Activated naive CD4-positive, alpha-beta T cell treated with anti-CD3 and anti-CD28 coated beads, Interleukin-2, amount 10 ng/mL, durations not matched to agents 7 days and 5 days (primary cell): ENCODE data around the gene ROR1.
A peak's percentile ranks its signal among the peaks of the same experiment; 100 is the strongest.

Experiments
- CTCF ChIA-PET: fragments of 350-600 bp; sonication (Branson Sonifier 250); formaldehyde crosslinking; loops from one replicate; lab custom pipeline; 2021; ENCODE audit warnings: antibody characterized with exemption; lab: Charles Lee
- DNase-seq: peaks from one replicate; pipeline ENCODE4 v3.0.0-alpha.2; 2020
- H3K27ac Mint-ChIP-seq: one replicate; pipeline ENCODE4 v1.8.0; 2021; ENCODE audit warnings: mild to moderate bottlenecking, moderate library complexity, mixed read lengths
- H3K27me3 Mint-ChIP-seq: one replicate; pipeline ENCODE4 v1.8.0; 2021; ENCODE audit warnings: mild to moderate bottlenecking, mixed read lengths
- H3K36me3 Mint-ChIP-seq: one replicate; pipeline ENCODE4 v1.8.0; 2021; ENCODE audit warnings: mixed read lengths
- H3K4me1 Mint-ChIP-seq: one replicate; pipeline ENCODE4 v1.8.0; 2021; ENCODE audit warnings: mixed read lengths
- H3K4me3 Mint-ChIP-seq: one replicate; pipeline ENCODE4 v1.8.0; 2021; ENCODE audit warnings: mild to moderate bottlenecking, moderate library complexity, mixed read lengths
- H3K9me3 Mint-ChIP-seq: one replicate; pipeline ENCODE4 v1.8.0; 2021; ENCODE audit warnings: mixed read lengths

ROR1 gene

GRCh38 chr1:63991685-63992084 lies 217.9 kb downstream of the ROR1 start:
- Mint-ChIP-seq H3K27me3 (peaks cover 11% of the 10 kb centered on the region), H3K27ac (no peak overlapping the region), H3K4me3 (no peak overlapping the region), H3K9me3 (no peaks in the 10 kb centered on the region), H3K4me1 (no peaks in the 10 kb centered on the region), H3K36me3 (no peaks in the 10 kb centered on the region)
- DNase-seq: no peak
- CTCF ChIA-PET: no interaction called here

GRCh38 chr1:64000021-64000420 lies 226.2 kb downstream of the ROR1 start:
- Mint-ChIP-seq H3K27ac (no peak overlapping the region), H3K36me3 (no peaks in the 10 kb centered on the region), H3K4me1 (no peaks in the 10 kb centered on the region), H3K4me3 (no peak overlapping the region), H3K9me3 (no peaks in the 10 kb centered on the region), H3K27me3 (peaks cover 5% of the 10 kb centered on the region)
- no peak for DNase-seq
- CTCF ChIA-PET: no interaction called here

GRCh38 chr1:64001038-64001437 lies 227.2 kb downstream of the ROR1 start:
- Mint-ChIP-seq H3K4me3 (no peak overlapping the region), H3K27me3 (peaks cover 5% of the 10 kb centered on the region), H3K27ac (no peak overlapping the region), H3K4me1 (no peaks in the 10 kb centered on the region), H3K36me3 (no peaks in the 10 kb centered on the region), H3K9me3 (no peaks in the 10 kb centered on the region)
- CTCF ChIA-PET: no interaction called here
- DNase-seq: no peak

- Mint-ChIP-seq H3K4me3 (no peak overlapping the region), H3K27me3 (peaks cover 5% of the 10 kb centered on the region), H3K9me3 (no peaks in the 10 kb centered on the region), H3K36me3 (no peaks in the 10 kb centered on the region), H3K4me1 (peaks cover 5% of the 10 kb centered on the region), H3K27ac (no peak overlapping the region)
- DNase-seq: no peak
- CTCF ChIA-PET: no interaction called here
Observed at GRCh38 chr1:64004451-64005025, 230.7 kb downstream of the ROR1 start.

GRCh38 chr1:64005801-64006200 lies 232.0 kb downstream of the ROR1 start:
- H3K4me3 Mint-ChIP-seq: no peak overlapping the region
- CTCF ChIA-PET: no interaction called here

DNA sequence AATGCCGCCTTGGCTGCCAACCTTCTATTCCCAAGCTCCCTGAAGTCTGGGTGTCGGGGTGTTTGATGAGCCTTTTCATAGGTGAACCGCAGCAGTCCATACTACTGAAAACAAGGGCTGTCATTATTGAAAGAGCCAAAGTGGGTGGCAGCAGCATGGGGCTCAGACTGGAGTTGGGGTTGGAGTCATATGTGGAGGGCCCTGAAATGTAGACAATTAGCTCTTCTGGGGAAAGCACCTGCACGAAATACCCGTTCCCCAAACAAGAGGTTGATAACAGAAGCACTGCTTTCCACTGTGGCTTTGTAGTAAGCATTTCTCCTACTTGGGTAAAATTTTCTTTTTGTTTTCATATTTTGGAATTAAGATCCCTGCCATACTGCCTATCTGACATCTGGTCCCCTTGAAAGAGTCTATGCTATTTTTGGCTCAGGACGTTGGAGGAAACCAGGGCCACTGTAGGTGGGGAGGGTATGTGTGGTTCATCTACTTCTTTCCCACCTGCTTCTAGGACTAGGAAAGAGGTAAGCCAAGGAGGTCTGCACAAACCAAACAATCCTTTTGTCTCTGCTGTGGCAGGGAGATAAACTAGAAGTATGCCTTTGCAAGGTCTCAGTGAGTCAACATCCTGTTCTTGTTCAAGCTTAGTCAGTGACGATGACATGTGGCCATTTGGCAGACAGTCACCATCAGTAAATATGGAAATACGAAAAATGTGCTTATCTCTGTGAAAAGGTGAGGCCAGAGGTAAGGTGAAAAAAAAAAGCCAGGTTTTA lies 232.6 kb downstream of the ROR1 start:
- peaks cover 5% of the 10 kb centered on the region for H3K27me3 Mint-ChIP-seq
- peak; percentile 20 for DNase-seq
- H3K36me3 Mint-ChIP-seq: no peaks in the 10 kb centered on the region
- H3K4me1 Mint-ChIP-seq: peaks cover 5% of the 10 kb centered on the region
- H3K27ac Mint-ChIP-seq: no peak overlapping the region
- CTCF ChIA-PET: no interaction called here
- no peak overlapping the region for H3K4me3 Mint-ChIP-seq
- H3K9me3 Mint-ChIP-seq: no peaks in the 10 kb centered on the region

More at GRCh38 chr1:64005801-64006200, 232.0 kb downstream of the ROR1 start:
- DNase-seq: no peak
- Mint-ChIP-seq H3K27ac (no peak overlapping the region), H3K9me3 (no peaks in the 10 kb centered on the region), H3K36me3 (no peaks in the 10 kb centered on the region), H3K27me3 (peaks cover 5% of the 10 kb centered on the region), H3K4me1 (peaks cover 5% of the 10 kb centered on the region)

DNA sequence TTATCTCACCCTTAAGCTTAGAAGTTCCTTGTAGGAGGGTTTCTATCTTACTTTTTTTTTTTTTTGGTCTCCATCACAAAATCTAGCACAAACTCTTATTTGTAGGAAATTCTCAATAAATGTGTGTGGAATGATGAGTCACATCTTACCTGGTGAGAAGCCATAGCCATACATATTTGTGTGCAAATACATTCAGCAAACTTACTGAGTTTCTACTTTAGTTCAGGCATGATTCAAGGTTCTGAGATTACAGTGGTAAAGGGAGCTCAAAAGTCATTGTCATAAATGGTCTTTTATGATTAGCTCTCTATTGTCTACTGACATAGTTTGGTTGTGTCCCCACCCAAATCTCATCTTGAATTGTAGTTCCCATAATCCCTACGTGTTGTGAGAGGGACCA lies 236.5 kb downstream of the ROR1 start:
- Mint-ChIP-seq H3K36me3 (no peaks in the 10 kb centered on the region), H3K4me3 (no peak overlapping the region), H3K27ac (no peak overlapping the region), H3K27me3 (no peaks in the 10 kb centered on the region), H3K9me3 (no peaks in the 10 kb centered on the region), H3K4me1 (peaks cover 5% of the 10 kb centered on the region)
- DNase-seq: no peak
- CTCF ChIA-PET: no interaction called here

- no peaks in the 10 kb centered on the region for H3K36me3 Mint-ChIP-seq
- H3K4me1 Mint-ChIP-seq: peaks cover 5% of the 10 kb centered on the region
- no peak overlapping the region for H3K4me3 Mint-ChIP-seq
- no peak for DNase-seq
- H3K27me3 Mint-ChIP-seq: no peaks in the 10 kb centered on the region
- H3K27ac Mint-ChIP-seq: no peak overlapping the region
- CTCF ChIA-PET: no interaction called here
- no peaks in the 10 kb centered on the region for H3K9me3 Mint-ChIP-seq
Observed at GRCh38 chr1:64013395-64013794, 239.6 kb downstream of the ROR1 start.

DNA sequence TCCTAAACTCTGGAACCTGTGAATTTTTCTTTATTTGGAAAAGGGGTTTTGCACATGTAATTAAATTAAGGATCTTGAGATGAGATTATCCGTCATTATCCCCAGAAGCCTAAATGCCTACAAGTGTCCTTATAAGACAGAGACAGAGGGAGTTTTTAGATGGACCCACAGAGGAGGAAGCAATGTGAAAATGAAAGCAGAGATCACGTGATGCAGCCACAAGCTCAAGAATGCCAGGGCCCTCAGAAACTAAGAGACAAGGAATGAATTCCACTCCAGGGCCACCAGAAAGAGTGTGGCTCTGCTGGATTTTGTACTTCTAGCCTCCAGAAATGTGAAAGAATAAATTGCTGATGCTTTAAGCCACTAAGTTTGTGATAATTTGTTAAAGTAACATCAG lies 246.0 kb downstream of the ROR1 start:
- Mint-ChIP-seq H3K36me3 (no peaks in the 10 kb centered on the region), H3K27ac (no peak overlapping the region), H3K4me1 (peaks cover 16% of the 10 kb centered on the region), H3K27me3 (no peaks in the 10 kb centered on the region), H3K4me3 (peak overlapping the region; percentile 0), H3K9me3 (no peaks in the 10 kb centered on the region)
- CTCF ChIA-PET: no interaction called here
- DNase-seq: peak; percentile 47

GRCh38 chr1:64021066-64021465 lies 247.2 kb downstream of the ROR1 start:
- Mint-ChIP-seq H3K27ac (no peak overlapping the region), H3K27me3 (no peaks in the 10 kb centered on the region), H3K4me1 (peaks cover 16% of the 10 kb centered on the region), H3K9me3 (no peaks in the 10 kb centered on the region), H3K36me3 (no peaks in the 10 kb centered on the region), H3K4me3 (no peak overlapping the region)
- CTCF ChIA-PET: no interaction called here
- no peak for DNase-seq

- DNase-seq: no peak
- CTCF ChIA-PET: no interaction called here
- peaks cover 3% of the 10 kb centered on the region for H3K4me1 Mint-ChIP-seq
- no peaks in the 10 kb centered on the region for H3K27me3 Mint-ChIP-seq
- H3K27ac Mint-ChIP-seq: no peak overlapping the region
- H3K36me3 Mint-ChIP-seq: no peaks in the 10 kb centered on the region
- no peak overlapping the region for H3K4me3 Mint-ChIP-seq
- no peaks in the 10 kb centered on the region for H3K9me3 Mint-ChIP-seq
Observed at GRCh38 chr1:64025051-64025450, 251.2 kb downstream of the ROR1 start.

GRCh38 chr1:64029037-64029436 lies 255.2 kb downstream of the ROR1 start:
- no peaks in the 10 kb centered on the region for H3K4me1 Mint-ChIP-seq
- CTCF ChIA-PET: no interaction called here

GRCh38 chr1:64030411-64030810 lies 256.6 kb downstream of the ROR1 start:
- no peak overlapping the region for H3K4me3 Mint-ChIP-seq
- H3K27ac Mint-ChIP-seq: no peak overlapping the region
- no peaks in the 10 kb centered on the region for H3K27me3 Mint-ChIP-seq
- no peaks in the 10 kb centered on the region for H3K9me3 Mint-ChIP-seq
- H3K4me1 Mint-ChIP-seq: no peaks in the 10 kb centered on the region
- no peaks in the 10 kb centered on the region for H3K36me3 Mint-ChIP-seq
- DNase-seq: no peak
- CTCF ChIA-PET: no interaction called here

More at GRCh38 chr1:64029037-64029436, 255.2 kb downstream of the ROR1 start:
- H3K9me3 Mint-ChIP-seq: no peaks in the 10 kb centered on the region
- no peaks in the 10 kb centered on the region for H3K36me3 Mint-ChIP-seq
- no peaks in the 10 kb centered on the region for H3K27me3 Mint-ChIP-seq
- DNase-seq: no peak
- no peak overlapping the region for H3K27ac Mint-ChIP-seq
- H3K4me3 Mint-ChIP-seq: no peak overlapping the region

DNA sequence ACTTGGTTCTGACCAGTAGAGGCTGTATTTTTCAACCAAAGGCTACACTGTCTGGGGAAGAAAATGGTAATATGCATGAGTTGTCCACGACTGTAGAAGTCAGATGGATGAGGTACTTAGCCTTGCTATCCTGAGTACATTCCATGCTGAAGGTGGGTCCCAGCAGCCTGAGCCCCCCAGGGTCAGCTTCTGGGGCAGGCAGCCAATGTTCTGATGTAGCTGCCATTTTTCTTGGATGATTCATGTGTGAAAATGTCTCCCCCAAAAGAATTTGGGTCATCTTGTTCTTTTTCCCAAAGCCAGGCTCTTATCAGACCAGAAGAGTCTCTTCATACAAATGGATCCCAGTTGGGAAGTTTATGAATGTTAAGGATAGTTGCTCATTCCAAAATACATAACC lies 257.4 kb downstream of the ROR1 start:
- peaks cover 4% of the 10 kb centered on the region for H3K27me3 Mint-ChIP-seq
- CTCF ChIA-PET: no interaction called here
- H3K36me3 Mint-ChIP-seq: no peaks in the 10 kb centered on the region
- no peaks in the 10 kb centered on the region for H3K9me3 Mint-ChIP-seq
- no peak overlapping the region for H3K27ac Mint-ChIP-seq
- no peaks in the 10 kb centered on the region for H3K4me1 Mint-ChIP-seq
- no peak overlapping the region for H3K4me3 Mint-ChIP-seq
- DNase-seq: no peak

DNA sequence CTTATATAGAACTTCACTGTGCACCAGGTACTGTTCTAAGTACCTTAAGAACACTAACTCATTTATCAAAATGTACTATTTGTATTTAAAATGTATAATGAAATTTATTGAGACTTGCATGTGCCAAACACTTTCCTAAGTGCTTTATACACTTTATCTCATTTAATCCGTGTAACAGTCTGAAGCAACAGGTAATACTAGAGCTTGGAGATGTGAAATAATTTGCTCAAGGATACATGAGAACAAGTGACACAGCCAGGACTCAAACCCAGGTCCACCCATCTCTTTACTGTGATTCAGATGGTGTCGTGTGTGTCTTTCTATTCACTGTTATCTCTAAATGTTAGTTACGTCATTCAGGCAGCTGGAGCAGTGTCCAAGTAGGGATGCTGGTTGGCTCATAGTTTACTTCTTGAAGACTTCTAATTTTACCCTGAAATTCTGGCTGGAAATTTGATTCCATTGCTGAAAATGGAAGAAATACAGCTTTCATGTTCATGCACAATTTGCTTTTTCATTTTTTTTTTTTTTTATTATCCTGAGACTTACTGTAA lies 259.9 kb downstream of the ROR1 start:
- CTCF ChIA-PET: no interaction called here
- Mint-ChIP-seq H3K9me3 (no peaks in the 10 kb centered on the region), H3K27ac (no peak overlapping the region), H3K27me3 (peaks cover 8% of the 10 kb centered on the region), H3K36me3 (no peaks in the 10 kb centered on the region), H3K4me3 (no peak overlapping the region), H3K4me1 (no peaks in the 10 kb centered on the region)
- DNase-seq: no peak
